NB4 (cell line): ENCODE measurements around the gene CRYGC.

Experiments used
- MAX ChIP-seq: IDR thresholded peaks from 2 replicates; pipeline ENCODE4 v1.6.1; 2011; ENCODE audit warnings: low read depth, low read length
- POLR2A ChIP-seq: IDR thresholded peaks from 2 replicates; pipeline ENCODE4 v1.6.1; 2011; ENCODE audit warnings: mild to moderate bottlenecking; ENCODE audit not compliant: insufficient read length; ENCODE audit errors: extremely low read depth

GRCh38 chr2:208156439-208156838 is 26.8 kb upstream of the CRYGC start:
- TF ChIP-seq MAX (no peak), POLR2A (no peak)
